PFSK-1 (cell line): ENCODE data around the gene ZNF101.

Experiments used
- POLR2AphosphoS5 ChIP-seq: IDR thresholded peaks from 2 replicates; pipeline ENCODE4 v1.6.1; 2012; ENCODE audit warnings: low read depth, mild to moderate bottlenecking, control low read depth, low read length, moderate library complexity
- REST ChIP-seq, 2 experiments: IDR thresholded peaks; 2 replicates each; pipeline versions ENCODE4 v1.6.1 to v1.8.0; 2011 to 2012; ENCODE audit warnings: low read depth in 2 of 2, low read length in 2 of 2, control low read depth in 1 of 2, inconsistent platforms in 1 of 2, mild to moderate bottlenecking in 1 of 2, moderate library complexity in 1 of 2; ENCODE audit not compliant: insufficient read depth in 1 of 2
- SIN3A ChIP-seq: IDR thresholded peaks from 2 replicates; pipeline ENCODE4 v1.6.1; 2012; ENCODE audit warnings: mild to moderate bottlenecking, low read length, moderate library complexity, borderline replicate concordance; ENCODE audit not compliant: insufficient read depth
- TAF1 ChIP-seq: IDR thresholded peaks from 2 replicates; pipeline ENCODE4 v1.6.1; 2012; ENCODE audit warnings: low read length, control low read depth, borderline replicate concordance; ENCODE audit not compliant: insufficient read depth

- no peak for TF ChIP-seq REST (IDR thresholded peaks at IDR 0.05; ENCODE audit: insufficient read depth in 1 of 2, low read depth in 2 of 2, low read length in 2 of 2)
- no peak for TF ChIP-seq TAF1
- TF ChIP-seq SIN3A, result no peak
- TF ChIP-seq POLR2AphosphoS5, result no peak
These were observed 15.0 kb upstream of the ZNF101 start for GRCh38 chr19:19653597-19654147.
